Calu3 (cell line): ENCODE results near the gene FTCDNL1. TPM values are rescaled to one million over a fixed set of nuclear protein-coding genes. Genes with fewer than 3 reads are reported as not detected.

Experiments
- BruUV-seq: library from RNA; stranded (reverse); fragments of 400-500 nt; replicated peaks from 2 replicates; lab custom pipeline; 2021; lab: Mats Ljungman, UMichigan
- CTCF ChIA-PET: fragments of 300-600 bp; sonication (Branson Sonifier 250); formaldehyde crosslinking; loops from one replicate; lab custom pipeline; 2022; ENCODE audit warnings: antibody characterized with exemption; lab: Charles Lee
- DNase-seq: peaks from one replicate; pipeline ENCODE4 v3.0.0; 2022
- H3K27ac Mint-ChIP-seq: one replicate; pipeline ENCODE4 v1.8.0; 2022; ENCODE audit warnings: mixed read lengths; ENCODE audit not compliant: unreplicated experiment
- H3K27me3 Mint-ChIP-seq: one replicate; pipeline ENCODE4 v1.8.0; 2022; ENCODE audit warnings: mixed read lengths; ENCODE audit not compliant: unreplicated experiment
- H3K36me3 Mint-ChIP-seq: one replicate; pipeline ENCODE4 v1.8.0; 2022; ENCODE audit warnings: mild to moderate bottlenecking, moderate library complexity, mixed read lengths; ENCODE audit not compliant: insufficient read depth, unreplicated experiment
- H3K4me1 Mint-ChIP-seq: one replicate; pipeline ENCODE4 v1.8.0; 2022; ENCODE audit warnings: mild to moderate bottlenecking, low read depth, mixed read lengths; ENCODE audit not compliant: unreplicated experiment
- H3K4me3 Mint-ChIP-seq: one replicate; pipeline ENCODE4 v1.8.0; 2022; ENCODE audit warnings: mild to moderate bottlenecking, low read depth, moderate library complexity, mixed read lengths; ENCODE audit not compliant: unreplicated experiment
- H3K9me3 Mint-ChIP-seq: one replicate; pipeline ENCODE4 v1.8.0; 2022; ENCODE audit warnings: low read depth, mixed read lengths; ENCODE audit not compliant: unreplicated experiment
- CTCF ChIP-seq: fragments of 200-600 bp; IDR thresholded peaks from one replicate; pipeline ENCODE4 v1.8.0; 2022; ENCODE audit warnings: antibody characterized with exemption; ENCODE audit not compliant: unreplicated experiment
- intact Hi-C: fragments of 100-400 bp; cut with micrococcal nuclease; formaldehyde crosslinking; loops from one replicate; pipeline ENCODE4 v1.10.0; 2022; ENCODE audit not compliant: unreplicated experiment
- total RNA-seq: library from RNA; stranded (reverse); gene quantifications from 2 replicates; pipeline ENCODE4 v1.2.3, GENCODE V29; 2022

Gene FTCDNL1
- total RNA-seq, 1 experiment from 2014 or later, result 1.9 TPM

GRCh38 chr2:199862788-199863187 is 11.8 kb upstream of the FTCDNL1 start:
- H3K4me1 Mint-ChIP-seq, result no peaks in the 10 kb centered on the region

GRCh38 chr2:199861132-199861774 is 10.3 kb upstream of the FTCDNL1 start:
- CTCF ChIA-PET, result interaction anchor here (0.6 to 1.0 kb wide), 2 partner anchors 173 to 372 kb away, joined by 3 read pairs; no protein-coding TSS in a partner anchor
- Mint-ChIP-seq H3K4me1 (no peaks in the 10 kb centered on the region), H3K4me3 (no peak overlapping the region), H3K27me3 (peaks cover 34% of the 10 kb centered on the region), H3K27ac (no peak overlapping the region), H3K36me3 (no peaks in the 10 kb centered on the region), H3K9me3 (no peaks in the 10 kb centered on the region)
- TF ChIP-seq CTCF, result peak; percentile 49
- no peak for DNase-seq
- BruUV-seq, result no TSS peak
- intact Hi-C loops, result loop anchor here (1.0 to 10.0 kb wide), 4 partner anchors 81 to 266 kb away; no protein-coding TSS in a partner anchor

More at GRCh38 chr2:199862788-199863187, 11.8 kb upstream of the FTCDNL1 start:
- BruUV-seq, result no TSS peak
- Mint-ChIP-seq H3K27ac (no peak overlapping the region), H3K9me3 (no peaks in the 10 kb centered on the region), H3K27me3 (peaks cover 19% of the 10 kb centered on the region), H3K4me3 (no peak overlapping the region), H3K36me3 (no peaks in the 10 kb centered on the region)
- intact Hi-C loops, result loop anchor here (5.0 to 10.0 kb wide), 2 partner anchors 80 to 268 kb away; no protein-coding TSS in a partner anchor
- DNase-seq, result no peak
- no peak for TF ChIP-seq CTCF
- CTCF ChIA-PET, result interaction anchor here (1.5 kb wide), 1 partner anchor 158 kb away, joined by 4 read pairs; no protein-coding TSS in a partner anchor

- no peak overlapping the region for H3K4me3 Mint-ChIP-seq
- TF ChIP-seq CTCF, result no peak
- no peak for DNase-seq
- no TSS peak for BruUV-seq
- H3K9me3 Mint-ChIP-seq, result no peaks in the 10 kb centered on the region
- H3K4me1 Mint-ChIP-seq, result peaks cover 9% of the 10 kb centered on the region
- peaks cover 9% of the 10 kb centered on the region for H3K36me3 Mint-ChIP-seq
- CTCF ChIA-PET, result no interaction called here
- intact Hi-C loops, result no loop called here
- H3K27me3 Mint-ChIP-seq, result peaks cover 47% of the 10 kb centered on the region
- no peak overlapping the region for H3K27ac Mint-ChIP-seq
These were observed 4.8 kb upstream of the FTCDNL1 start for GRCh38 chr2:199855812-199856211.

- Mint-ChIP-seq H3K4me1 (peaks cover 9% of the 10 kb centered on the region), H3K27me3 (peaks cover 36% of the 10 kb centered on the region), H3K9me3 (no peaks in the 10 kb centered on the region), H3K4me3 (peak overlapping the region; percentile 88), H3K27ac (no peak overlapping the region), H3K36me3 (peaks cover 15% of the 10 kb centered on the region)
- CTCF ChIA-PET, result no interaction called here
- no peak for DNase-seq
- BruUV-seq, result no TSS peak
- intact Hi-C loops, result no loop called here
- no peak for TF ChIP-seq CTCF
These were observed 891 bp upstream of the FTCDNL1 start for GRCh38 chr2:199851883-199852282.
